ENCODE results near the gene SORCS3.

The SORCS3 gene

GRCh38 chr10:105138358-105138757 lies 497.3 kb downstream of the SORCS3 start:
- DNase-seq, result no peak

GRCh38 chr10:105139363-105139896 lies 498.3 kb downstream of the SORCS3 start:
- no peak for DNase-seq

GRCh38 chr10:105140600-105140999 lies 499.5 kb downstream of the SORCS3 start:
- DNase-seq, result no peak

- DNase-seq, result no peak
Observed at GRCh38 chr10:105145711-105146110, 504.6 kb downstream of the SORCS3 start.

GRCh38 chr10:105146436-105146835 lies 505.3 kb downstream of the SORCS3 start:
- no peak for DNase-seq

- DNase-seq, result no peak
Observed at GRCh38 chr10:105148456-105148855, 507.4 kb downstream of the SORCS3 start.

DNA sequence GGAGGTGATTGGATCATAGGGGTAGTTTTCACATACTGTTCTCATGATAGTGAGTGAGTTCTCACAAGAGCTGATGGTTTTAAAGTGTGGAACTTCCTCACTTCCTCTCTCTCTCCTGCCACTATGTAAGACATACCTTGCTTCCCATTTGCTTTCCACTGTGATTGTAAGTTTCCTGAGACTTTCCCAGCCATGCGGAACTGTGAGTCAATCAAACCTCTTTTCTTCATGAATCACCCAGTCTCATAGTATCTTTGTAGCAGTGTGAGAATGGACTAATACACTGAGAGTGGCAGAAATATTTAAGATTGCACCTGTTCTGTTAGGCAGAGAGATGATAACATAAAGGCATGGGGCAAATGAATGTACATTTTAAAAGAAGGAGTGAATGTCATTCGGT lies 507.8 kb downstream of the SORCS3 start:
- no peak for DNase-seq

GRCh38 chr10:105149371-105149891 lies 508.3 kb downstream of the SORCS3 start:
- no peak for DNase-seq

- DNase-seq, result no peak
Observed at GRCh38 chr10:105150259-105150880, 509.3 kb downstream of the SORCS3 start.

- no peak for DNase-seq
Observed at GRCh38 chr10:105154736-105155135, 513.6 kb downstream of the SORCS3 start.

GRCh38 chr10:105159268-105159667 lies 518.2 kb downstream of the SORCS3 start:
- DNase-seq, result no peak

DNA sequence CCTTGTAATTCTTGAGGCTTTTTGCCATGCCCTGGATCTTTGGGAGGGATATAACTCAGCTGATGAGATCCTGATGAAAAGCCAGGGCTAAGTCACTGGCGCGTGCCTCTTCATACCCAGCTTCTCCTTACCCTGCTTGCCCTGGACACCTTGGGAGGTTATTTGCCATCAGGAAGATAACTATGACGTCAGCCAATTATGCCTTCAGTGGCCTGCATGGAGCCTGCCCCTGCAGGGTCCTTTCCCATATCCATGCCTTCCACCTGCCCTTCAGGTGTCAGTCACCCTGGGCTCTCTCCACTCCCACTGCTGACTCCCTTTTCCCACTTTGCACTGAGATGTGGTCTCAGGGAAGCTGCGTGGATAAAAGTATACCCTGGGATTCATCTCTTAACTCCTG lies 520.1 kb downstream of the SORCS3 start:
- DNase-seq, result no peak

DNA sequence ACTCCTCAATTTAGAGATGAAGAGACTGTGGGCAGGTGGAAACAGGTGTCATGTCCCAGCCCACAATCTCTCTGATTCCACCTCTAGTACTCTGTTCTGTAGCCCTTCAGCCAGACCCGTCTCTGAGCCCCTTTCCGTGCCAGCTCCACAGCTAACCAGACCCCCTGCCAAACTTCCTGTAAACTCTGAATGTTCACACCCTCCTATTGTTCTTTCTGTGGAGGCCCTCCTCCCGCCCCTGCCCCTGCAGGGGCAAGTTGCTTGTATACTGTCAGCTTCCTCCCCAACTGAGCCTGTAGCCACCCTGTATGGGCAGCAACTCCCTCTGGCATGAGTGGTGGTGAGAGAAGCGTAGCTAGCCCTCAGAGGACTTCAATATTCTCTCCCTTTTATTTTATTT lies 520.7 kb downstream of the SORCS3 start:
- no peak for DNase-seq

DNA sequence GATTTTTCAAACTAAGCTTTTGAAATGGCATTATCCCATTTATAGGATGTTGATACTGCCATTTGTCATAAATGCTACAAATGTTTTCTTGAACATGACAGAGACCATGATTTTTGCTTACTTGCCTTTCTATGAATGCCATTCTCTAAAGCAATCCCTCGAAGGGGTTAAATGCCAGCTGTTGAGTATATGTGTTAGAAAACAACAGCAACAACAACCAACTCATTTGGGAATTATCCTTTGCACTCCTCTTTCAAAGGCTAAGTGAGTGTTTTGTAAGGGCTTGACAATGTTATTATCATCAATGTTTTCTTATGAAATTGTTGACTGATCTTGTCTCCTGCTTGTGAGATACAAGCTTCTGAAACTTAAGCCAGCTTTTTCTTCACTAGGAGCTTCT lies 529.4 kb downstream of the SORCS3 start:
- DNase-seq, result no peak

DNA sequence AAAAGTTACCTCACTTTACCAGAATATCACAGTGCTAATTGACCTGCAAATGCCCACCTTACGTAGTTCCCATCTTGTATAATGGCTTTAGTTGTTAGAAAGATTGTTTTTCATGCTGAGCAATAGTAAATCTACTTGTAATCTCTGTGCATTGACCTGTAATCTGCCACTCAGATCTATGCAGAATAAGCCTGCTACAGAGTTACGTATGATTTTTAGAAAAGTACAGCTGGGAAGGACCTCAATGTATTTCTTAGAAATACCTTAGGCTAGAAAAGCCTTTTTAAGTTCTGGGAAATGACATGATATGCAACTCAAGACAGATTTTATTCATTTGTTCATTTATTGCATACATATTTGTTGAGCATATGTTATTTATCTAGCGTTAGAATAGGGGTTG lies 530.9 kb downstream of the SORCS3 start:
- DNase-seq, result no peak

DNA sequence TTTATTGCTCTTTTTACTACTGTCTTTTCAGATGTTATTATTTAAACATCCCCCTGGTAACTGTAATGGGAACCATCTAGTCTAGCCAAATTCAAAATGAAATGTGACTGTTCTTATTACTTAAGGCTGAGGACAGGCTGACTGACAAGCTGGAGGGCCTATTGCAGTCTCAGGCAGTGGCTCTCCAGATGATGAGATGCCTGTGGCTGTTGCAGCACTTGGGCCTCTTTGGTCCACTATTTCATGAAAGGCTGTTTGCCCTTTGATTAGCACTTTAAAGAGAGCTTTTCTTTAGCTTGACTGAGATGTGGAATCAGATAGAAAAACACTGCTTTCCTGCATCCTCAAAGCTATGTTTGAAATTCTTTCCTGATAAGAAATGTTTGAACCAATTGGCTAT lies 540.5 kb downstream of the SORCS3 start:
- DNase-seq, result no peak

- DNase-seq, result no peak
Observed at GRCh38 chr10:105183536-105183935, 542.4 kb downstream of the SORCS3 start.

GRCh38 chr10:105185161-105185560 lies 544.1 kb downstream of the SORCS3 start:
- no peak for DNase-seq

DNA sequence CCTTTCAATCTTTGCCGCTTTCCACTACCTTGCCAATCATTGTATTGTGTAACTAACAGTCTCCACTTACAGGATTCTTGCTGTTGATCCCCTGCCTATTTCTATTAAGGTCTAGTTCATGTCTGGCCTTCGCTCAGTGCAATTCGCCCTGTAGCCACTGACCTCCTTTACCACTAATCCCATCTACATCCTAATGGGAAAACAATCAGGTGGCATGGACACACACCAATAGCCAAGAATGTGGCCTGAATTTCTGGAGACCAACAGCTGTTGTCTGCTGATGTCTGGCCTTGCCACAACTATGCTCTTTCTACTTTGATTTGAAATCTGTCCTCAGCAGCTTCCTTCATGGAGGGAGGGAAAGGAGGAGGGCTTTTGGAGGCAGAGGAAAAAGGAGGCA lies 546.2 kb downstream of the SORCS3 start:
- DNase-seq, result no peak

DNA sequence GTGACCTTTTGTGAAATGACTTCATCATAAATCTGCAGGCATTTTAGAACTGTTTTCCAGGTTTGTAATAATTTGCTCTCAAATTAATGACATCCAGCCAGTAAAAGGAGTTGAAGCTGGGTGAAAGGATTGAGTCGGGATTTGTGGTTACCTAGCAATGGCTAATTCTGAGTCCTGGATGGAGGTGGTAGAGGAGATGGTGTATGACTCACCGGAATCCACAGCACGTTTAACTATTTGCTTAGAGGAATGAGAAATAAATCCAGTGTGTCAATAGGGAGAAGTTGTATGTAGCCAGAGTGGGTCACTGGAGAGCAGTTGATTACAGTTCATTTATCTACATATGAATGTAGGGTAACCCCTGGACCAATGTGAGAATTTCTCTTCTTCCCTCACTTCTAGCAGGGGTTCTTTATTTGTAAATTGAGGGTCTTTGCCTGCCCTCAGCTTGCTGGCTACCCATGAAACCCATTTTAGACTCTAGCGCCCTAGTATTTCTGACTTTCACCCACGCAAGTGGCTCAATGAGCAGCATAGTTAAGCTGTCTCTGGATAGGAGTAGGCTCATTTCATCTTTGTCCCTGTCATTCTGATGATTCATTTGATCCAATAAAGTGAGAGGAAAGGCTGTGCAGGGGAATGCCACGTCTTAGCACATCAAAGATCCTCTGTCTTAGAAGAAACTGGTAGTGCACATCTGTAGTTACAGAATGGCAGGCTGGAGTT lies 547.8 kb downstream of the SORCS3 start:
- no peak for DNase-seq

- DNase-seq, result no peak
Observed at GRCh38 chr10:105189463-105189800, 548.3 kb downstream of the SORCS3 start.

DNA sequence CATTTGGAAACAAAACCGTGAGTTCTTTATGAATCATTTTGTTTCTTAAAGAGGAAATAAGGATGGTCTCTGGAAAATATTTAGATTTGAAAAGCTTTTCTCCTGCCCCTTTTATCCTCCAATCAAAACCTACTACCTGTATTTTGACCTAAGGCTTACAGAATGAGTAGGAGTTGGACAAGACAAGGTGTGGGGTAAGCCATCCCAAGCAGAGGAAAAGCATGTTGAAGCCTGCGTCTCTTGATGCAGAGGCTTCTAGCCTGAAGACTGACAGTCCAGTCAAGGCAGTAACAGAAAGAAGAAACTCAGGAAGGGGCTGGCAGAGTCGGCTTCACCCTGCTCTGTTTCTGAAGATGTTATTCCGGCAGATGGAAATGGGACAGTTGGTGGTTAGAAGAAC lies 551.1 kb downstream of the SORCS3 start:
- DNase-seq, result no peak

- no peak for DNase-seq
Observed at GRCh38 chr10:105192861-105193260, 551.8 kb downstream of the SORCS3 start.

GRCh38 chr10:105195831-105196230 lies 554.7 kb downstream of the SORCS3 start:
- DNase-seq, result no peak

Measured in stimulated activated CD4-positive, alpha-beta T cell treated with anti-CD3 and anti-CD28 coated beads, Interleukin-12 subunit alpha, Interleukin-12 subunit beta, amount 100 ng/mL, for 4 hours (primary cell).